SK-N-SH (cell line): ENCODE data around the gene ASB3. TPM values are rescaled to one million over a fixed set of nuclear protein-coding genes. Genes with fewer than 3 reads are reported as not detected.

Experiments used
- CTCF ChIA-PET: fragments of 300-600, 350-600 bp; formaldehyde crosslinking; extraction: SDS; loops from one replicate; lab custom pipeline; 2021; lab: Yijun Ruan, JAX
- POLR2A ChIA-PET: fragments of 350-600 bp; sonication (Branson Sonifier 250); formaldehyde crosslinking; extraction: SDS; loops from one replicate; lab custom pipeline; 2020; ENCODE audit warnings: antibody characterized with exemption, inconsistent platforms; lab: Yijun Ruan, JAX
- DNase-seq: peaks from one replicate; pipeline ENCODE4 v3.0.0; 2012
- H2AFZ ChIP-seq: fragments of 200-600 bp; sonication (generic); 2 replicates; pipeline ENCODE4 v1.8.1; 2016; ENCODE audit warnings: antibody characterized with exemption, mild to moderate bottlenecking, low read depth
- H3F3A ChIP-seq: fragments of 200-600 bp; sonication (generic); replicated peaks from 2 replicates; pipeline ENCODE3; 2016; ENCODE audit warnings: antibody characterized with exemption, mild to moderate bottlenecking; ENCODE audit not compliant: insufficient read depth
- H3K27ac ChIP-seq, 2 experiments: fragments of 200-500 bp in 1 of 2; fragments of 200-600 bp in 1 of 2; sonication (Bioruptor generic) in 1 of 2; sonication (generic), shearing (Covaris generic) in 1 of 2; 2 replicates each; pipeline versions ENCODE4 v1.5.1 to v1.6.1; 2014 to 2016; ENCODE audit warnings: low read depth in 2 of 2, inconsistent platforms in 1 of 2, low read length in 1 of 2, mild to moderate bottlenecking in 1 of 2, mixed read lengths in 1 of 2
- H3K27me3 ChIP-seq: fragments of 200-600 bp; sonication (generic), shearing (Covaris generic); 2 replicates; pipeline ENCODE4 v1.6.1; 2016; ENCODE audit warnings: mixed run types; ENCODE audit not compliant: insufficient read depth
- H3K36me3 ChIP-seq, 2 experiments: fragments of 200-500 bp in 1 of 2; fragments of 200-600 bp in 1 of 2; sonication (Bioruptor generic) in 1 of 2; sonication (generic) in 1 of 2; replicated peaks in 1 of 2; 2 replicates each; pipeline versions ENCODE3 to v1.5.1; 2014 to 2016; ENCODE audit warnings: low read length in 1 of 2, mild to moderate bottlenecking in 1 of 2; ENCODE audit not compliant: insufficient read depth in 2 of 2, control insufficient read depth in 1 of 2
- H3K4me1 ChIP-seq, 2 experiments: fragments of 200-500 bp in 1 of 2; fragments of 200-600 bp in 1 of 2; sonication (Bioruptor generic) in 1 of 2; sonication (generic), shearing (Covaris generic) in 1 of 2; 2 replicates each; pipeline versions ENCODE4 v1.5.1 to v1.6.1; 2014 to 2016; ENCODE audit warnings: low read depth in 1 of 2, low read length in 1 of 2, mixed run types in 1 of 2; ENCODE audit not compliant: insufficient read depth in 2 of 2, control insufficient read depth in 1 of 2
- H3K4me2 ChIP-seq: fragments of 200-600 bp; sonication (generic), shearing (Covaris generic); 2 replicates; pipeline ENCODE4 v1.6.1; 2017; ENCODE audit warnings: mixed run types
- H3K4me3 ChIP-seq, 2 experiments: fragments of 200-500 bp in 1 of 2; fragments of 200-600 bp in 1 of 2; sonication (Bioruptor generic) in 1 of 2; sonication (generic), shearing (Covaris generic) in 1 of 2; 2 replicates each; pipeline versions ENCODE4 v1.5.1 to v1.8.1; 2014 to 2016; ENCODE audit warnings: low read depth in 2 of 2, inconsistent platforms in 1 of 2, low read length in 1 of 2, mild to moderate bottlenecking in 1 of 2, mixed read lengths in 1 of 2, moderate library complexity in 1 of 2
- H3K79me2 ChIP-seq: fragments of 200-600 bp; sonication (generic); 2 replicates; pipeline ENCODE4 v1.8.1; 2017; ENCODE audit warnings: mild to moderate bottlenecking; ENCODE audit not compliant: insufficient read depth
- H3K9ac ChIP-seq: fragments of 200-600 bp; sonication (generic); 2 replicates; pipeline ENCODE4 v1.6.1; 2017; ENCODE audit warnings: mixed run types
- H3K9me2 ChIP-seq: fragments of 200-600 bp; sonication (generic); 2 replicates; pipeline ENCODE4 v1.6.1; 2017; ENCODE audit warnings: mixed run types
- H3K9me3 ChIP-seq: fragments of 200-600 bp; sonication (generic); 2 replicates; pipeline ENCODE4 v1.6.1; 2017; ENCODE audit warnings: mixed run types, mild to moderate bottlenecking, moderate library complexity
- H4K20me1 ChIP-seq: fragments of 200-600 bp; sonication (generic); 2 replicates; pipeline ENCODE4 v1.6.1; 2017; ENCODE audit warnings: mild to moderate bottlenecking, mixed run types; ENCODE audit not compliant: insufficient read depth
- CHD2 ChIP-seq: fragments of 150-350 bp; IDR thresholded peaks from 2 replicates; pipeline ENCODE4 v1.6.1; 2018; ENCODE audit warnings: low read length; ENCODE audit not compliant: partially characterized antibody
- EP300 ChIP-seq, 2 experiments: IDR thresholded peaks; 2 replicates each; pipeline versions ENCODE4 v1.4.0 to v1.6.1; 2012; ENCODE audit warnings: borderline replicate concordance in 1 of 2, low read depth in 1 of 2, low read length in 1 of 2
- IRF3 ChIP-seq: fragments of 150-350 bp; IDR thresholded peaks from 2 replicates; pipeline ENCODE4 v1.6.1; 2016; ENCODE audit warnings: mild to moderate bottlenecking, low read depth, low read length
- MEF2A ChIP-seq: IDR thresholded peaks from 2 replicates; pipeline ENCODE4 v1.4.0; 2012; ENCODE audit warnings: low read depth, borderline replicate concordance
- MXI1 ChIP-seq: IDR thresholded peaks from 2 replicates; pipeline ENCODE4 v1.6.1; 2012; ENCODE audit warnings: mild to moderate bottlenecking, low read depth, low read length, improper control_type of control experiment
- POLR2AphosphoS5 ChIP-seq: IDR thresholded peaks from 2 replicates; pipeline ENCODE4 v1.6.1; 2012; ENCODE audit warnings: low read depth, low read length
- RAD21 ChIP-seq: IDR thresholded peaks from 2 replicates; pipeline ENCODE4 v1.6.1; 2012; ENCODE audit warnings: mild to moderate bottlenecking, low read length
- SMC3 ChIP-seq: IDR thresholded peaks from 2 replicates; pipeline ENCODE4 v1.6.1; 2012; ENCODE audit warnings: low read depth, low read length, improper control_type of control experiment
- TCF12 ChIP-seq: IDR thresholded peaks from 2 replicates; pipeline ENCODE4 v1.4.0; 2012
- TEAD4 ChIP-seq: IDR thresholded peaks from 2 replicates; pipeline ENCODE4 v1.4.0; 2012; ENCODE audit warnings: mild to moderate bottlenecking, borderline replicate concordance; ENCODE audit not compliant: insufficient read depth
- WGBS: methylation state at CpG from one replicate; pipeline ENCODE4 v1.1.6; 2017; ENCODE audit warnings: low lambda C conversion rate; 5-methylcytosine and 5-hydroxymethylcytosine counted together
- polyA plus RNA-seq, 3 experiments: library from polyadenylated mRNA; depleted of rRNA; stranded (reverse); fragments of >200 nt; gene quantifications; 2 replicates each; pipeline ENCODE4 v1.2.3, GENCODE V29; 2012
- TF ChIP-seq, protein P1 (sequence below): IDR thresholded peaks from 2 replicates; pipeline ENCODE4 v1.6.1; 2012; ENCODE audit warnings: mild to moderate bottlenecking, low read depth, low read length, moderate library complexity
- TF ChIP-seq, protein P2 (sequence below): IDR thresholded peaks from 2 replicates; pipeline ENCODE4 v1.4.0; 2012; ENCODE audit warnings: low read depth

The ASB3 gene
- polyA plus RNA-seq, 1 of the 3 experiments (the other 2 are of a cell fraction), result 16.2 TPM

GRCh38 chr2:53646788-53647187 lies 140.0 kb downstream of the ASB3 start (continued):
- TF ChIP-seq RAD21 (no peak), POLR2AphosphoS5 (no peak)
- TF ChIP-seq, protein P1, sequence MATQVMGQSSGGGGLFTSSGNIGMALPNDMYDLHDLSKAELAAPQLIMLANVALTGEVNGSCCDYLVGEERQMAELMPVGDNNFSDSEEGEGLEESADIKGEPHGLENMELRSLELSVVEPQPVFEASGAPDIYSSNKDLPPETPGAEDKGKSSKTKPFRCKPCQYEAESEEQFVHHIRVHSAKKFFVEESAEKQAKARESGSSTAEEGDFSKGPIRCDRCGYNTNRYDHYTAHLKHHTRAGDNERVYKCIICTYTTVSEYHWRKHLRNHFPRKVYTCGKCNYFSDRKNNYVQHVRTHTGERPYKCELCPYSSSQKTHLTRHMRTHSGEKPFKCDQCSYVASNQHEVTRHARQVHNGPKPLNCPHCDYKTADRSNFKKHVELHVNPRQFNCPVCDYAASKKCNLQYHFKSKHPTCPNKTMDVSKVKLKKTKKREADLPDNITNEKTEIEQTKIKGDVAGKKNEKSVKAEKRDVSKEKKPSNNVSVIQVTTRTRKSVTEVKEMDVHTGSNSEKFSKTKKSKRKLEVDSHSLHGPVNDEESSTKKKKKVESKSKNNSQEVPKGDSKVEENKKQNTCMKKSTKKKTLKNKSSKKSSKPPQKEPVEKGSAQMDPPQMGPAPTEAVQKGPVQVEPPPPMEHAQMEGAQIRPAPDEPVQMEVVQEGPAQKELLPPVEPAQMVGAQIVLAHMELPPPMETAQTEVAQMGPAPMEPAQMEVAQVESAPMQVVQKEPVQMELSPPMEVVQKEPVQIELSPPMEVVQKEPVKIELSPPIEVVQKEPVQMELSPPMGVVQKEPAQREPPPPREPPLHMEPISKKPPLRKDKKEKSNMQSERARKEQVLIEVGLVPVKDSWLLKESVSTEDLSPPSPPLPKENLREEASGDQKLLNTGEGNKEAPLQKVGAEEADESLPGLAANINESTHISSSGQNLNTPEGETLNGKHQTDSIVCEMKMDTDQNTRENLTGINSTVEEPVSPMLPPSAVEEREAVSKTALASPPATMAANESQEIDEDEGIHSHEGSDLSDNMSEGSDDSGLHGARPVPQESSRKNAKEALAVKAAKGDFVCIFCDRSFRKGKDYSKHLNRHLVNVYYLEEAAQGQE, result no peak

DNA sequence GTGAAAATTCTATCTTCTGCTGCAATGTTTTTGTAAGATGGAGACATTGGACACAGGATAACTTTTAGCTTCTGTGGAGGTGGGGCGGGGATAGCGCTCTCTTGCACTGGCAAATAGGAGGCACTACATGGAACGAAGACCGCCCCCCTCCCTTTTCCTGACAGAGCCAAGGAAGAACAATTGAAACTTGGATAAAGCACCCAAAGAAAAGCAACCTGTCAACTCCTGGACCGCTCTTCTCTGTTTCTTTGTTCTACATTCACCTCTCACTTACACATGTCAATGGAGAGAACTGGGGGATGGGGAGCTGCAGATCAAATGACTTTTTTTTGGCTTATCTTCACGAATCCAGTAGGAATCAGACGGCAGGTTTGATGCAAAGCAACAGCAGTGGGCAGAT lies 145.5 kb downstream of the ASB3 start:
- Histone ChIP-seq H3K9me2 (no peaks in the 10 kb centered on the region), H3K27me3 (no peaks in the 10 kb centered on the region), H3K4me3 (no peak overlapping the region), H3K4me1 (no peaks in the 10 kb centered on the region), H3K9me3 (no peaks in the 10 kb centered on the region), H3K4me2 (no peak overlapping the region), H3K9ac (no peak overlapping the region), H3K36me3 (no peaks in the 10 kb centered on the region), H3K79me2 (no peaks in the 10 kb centered on the region), H4K20me1 (no peaks in the 10 kb centered on the region), H2AFZ (no peak overlapping the region), H3F3A (no peaks in the 10 kb centered on the region), H3K27ac (no peak overlapping the region)
- CTCF ChIA-PET, result no interaction called here
- no peak for DNase-seq
- POLR2A ChIA-PET, result no interaction called here
- TF ChIP-seq POLR2AphosphoS5, result no peak
- TF ChIP-seq, protein P2, sequence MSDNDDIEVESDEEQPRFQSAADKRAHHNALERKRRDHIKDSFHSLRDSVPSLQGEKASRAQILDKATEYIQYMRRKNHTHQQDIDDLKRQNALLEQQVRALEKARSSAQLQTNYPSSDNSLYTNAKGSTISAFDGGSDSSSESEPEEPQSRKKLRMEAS, result no peak
- no peak for TF ChIP-seq IRF3
- no peak for TF ChIP-seq TEAD4
- no peak for TF ChIP-seq MXI1
- TF ChIP-seq MEF2A, result no peak
- no peak for TF ChIP-seq EP300 (IDR thresholded peaks at IDR 0.05; ENCODE audit: borderline replicate concordance in 1 of 2, low read depth in 1 of 2, low read length in 1 of 2)
- no peak for TF ChIP-seq CHD2
- no peak for TF ChIP-seq SMC3
- TF ChIP-seq, protein P1, result no peak
- no peak for TF ChIP-seq TCF12
- 65% methylated on average over 7 of the region's 7 CpGs for WGBS
